ENCODE results near the gene ASTL. TPM values are rescaled to one million over a fixed set of nuclear protein-coding genes. Genes with fewer than 3 reads are reported as not detected.

The ASTL gene
- polyA plus RNA-seq, 3 donors, result 0.71 TPM; not detected in 2

GRCh38 chr2:96111823-96112500, 26.3 kb downstream of the ASTL start:
- no peak overlapping the region for H3K9ac ChIP-seq (ENCODE audit: insufficient read depth, low read length, poor library complexity, severe bottlenecking)
- H4K20me1 ChIP-seq (ENCODE audit: insufficient read depth, low read length), result no peaks in the 10 kb centered on the region
- Mint-ChIP-seq H3K4me1 (peaks cover 6% of the 10 kb centered on the region), H3K9me3 (peaks cover 2 to 15% (median 7%) of the 10 kb centered on the region in 7 donors), H3K4me3 (no peak overlapping the region), H3K36me3 (peaks cover 3 to 7% of the 10 kb centered on the region in 2 donors), H3K27me3 (ENCODE audit: low read depth in 3 of 3) (peaks cover 20 to 44% (median 22%) of the 10 kb centered on the region in 3 donors), H3K27ac (no peak overlapping the region)
- H3K9me3 ChIP-seq (replicated peaks in 1 of 2; ENCODE audit: control insufficient read depth in 1 of 2, insufficient read depth in 1 of 2, low read length in 2 of 2), result no peaks in the 10 kb centered on the region
- WGBS (ENCODE audit: insufficient coverage), result 87% methylated on average over 5 of the region's 7 CpGs
- H3K4me1 ChIP-seq (ENCODE audit: control insufficient read depth in 1 of 2, insufficient read depth in 2 of 2, low read length in 2 of 2), result peaks cover 0 to 12% of the 10 kb centered on the region in 2 donors
- no peak overlapping the region for H3K4me3 ChIP-seq (replicated peaks in 1 of 3; ENCODE audit: low read depth in 2 of 3, low read length in 3 of 3)
- H3K36me3 ChIP-seq (replicated peaks in 1 of 2; ENCODE audit: control insufficient read depth in 1 of 2, insufficient read depth in 2 of 2, low read length in 2 of 2), result no peaks in the 10 kb centered on the region
- no peak overlapping the region for H3K27ac ChIP-seq (ENCODE audit: low read depth in 1 of 2, low read length in 2 of 2)
- no peak for DNase-seq
- peaks cover 5 to 17% of the 10 kb centered on the region in 2 donors for H3K27me3 ChIP-seq (ENCODE audit: control insufficient read depth in 2 of 2, insufficient read depth in 2 of 2, low read length in 2 of 2)
- TF ChIP-seq CTCF (IDR thresholded peaks at IDR 0.05), result no peak
- no peaks in the 10 kb centered on the region for H3K79me2 ChIP-seq (ENCODE audit: insufficient read depth, low read length)
- H3K4me2 ChIP-seq (replicated peaks; ENCODE audit: extremely low read depth, low read length, poor library complexity, severe bottlenecking), result no peak overlapping the region
- H2AFZ ChIP-seq (ENCODE audit: insufficient read depth, low read depth, low read length, poor library complexity, severe bottlenecking), result no peak overlapping the region
- intact Hi-C loops (cut with micrococcal nuclease), result loop anchor here in 1 of 2 donors (10.0 kb wide), 2 partner anchors 63 to 87 kb away; no protein-coding TSS in a partner anchor

- H3K79me2 ChIP-seq (ENCODE audit: insufficient read depth, low read length), result no peaks in the 10 kb centered on the region
- H3K4me3 Mint-ChIP-seq, result no peak overlapping the region
- H2AFZ ChIP-seq (ENCODE audit: insufficient read depth, low read depth, low read length, poor library complexity, severe bottlenecking), result no peak overlapping the region
- no peak for DNase-seq
- H3K9me3 ChIP-seq (replicated peaks in 1 of 2; ENCODE audit: control insufficient read depth in 1 of 2, insufficient read depth in 1 of 2, low read length in 2 of 2), result peaks cover 0 to 2% of the 10 kb centered on the region in 2 donors
- H3K4me1 Mint-ChIP-seq, result peaks cover 4% of the 10 kb centered on the region
- 82% methylated on average over 3 of the region's 4 CpGs for WGBS (ENCODE audit: insufficient coverage)
- H3K9ac ChIP-seq (ENCODE audit: insufficient read depth, low read length, poor library complexity, severe bottlenecking), result no peak overlapping the region
- no peaks in the 10 kb centered on the region for H3K36me3 ChIP-seq (replicated peaks in 1 of 2; ENCODE audit: control insufficient read depth in 1 of 2, insufficient read depth in 2 of 2, low read length in 2 of 2)
- TF ChIP-seq CTCF (IDR thresholded peaks at IDR 0.05), result no peak
- H3K27me3 ChIP-seq (ENCODE audit: control insufficient read depth in 2 of 2, insufficient read depth in 2 of 2, low read length in 2 of 2), result peaks cover 5 to 16% of the 10 kb centered on the region in 2 donors
- H3K4me2 ChIP-seq (replicated peaks; ENCODE audit: extremely low read depth, low read length, poor library complexity, severe bottlenecking), result no peak overlapping the region
- no peak overlapping the region for H3K27ac Mint-ChIP-seq
- intact Hi-C loops (cut with micrococcal nuclease), result loop anchor here in 1 of 2 donors (10.0 kb wide), 2 partner anchors 64 to 86 kb away; no protein-coding TSS in a partner anchor
- peaks cover 3 to 7% of the 10 kb centered on the region in 2 donors for H3K36me3 Mint-ChIP-seq
- H3K4me3 ChIP-seq (replicated peaks in 1 of 3; ENCODE audit: low read depth in 2 of 3, low read length in 3 of 3), result no peak overlapping the region
- no peaks in the 10 kb centered on the region for H4K20me1 ChIP-seq (ENCODE audit: insufficient read depth, low read length)
- no peak overlapping the region for H3K27ac ChIP-seq (ENCODE audit: low read depth in 1 of 2, low read length in 2 of 2)
- H3K27me3 Mint-ChIP-seq (ENCODE audit: low read depth in 3 of 3), result peaks cover 19 to 42% (median 21%) of the 10 kb centered on the region in 3 donors
- peaks cover 2 to 21% (median 12%) of the 10 kb centered on the region in 7 donors for H3K9me3 Mint-ChIP-seq
- peaks cover 0 to 5% of the 10 kb centered on the region in 2 donors for H3K4me1 ChIP-seq (ENCODE audit: control insufficient read depth in 1 of 2, insufficient read depth in 2 of 2, low read length in 2 of 2)
These were observed 27.1 kb downstream of the ASTL start for GRCh38 chr2:96111257-96111640.
